GM10248 (cell line): ENCODE results near the gene ANKHD1.

ENCODE experiments used
- CTCF ChIA-PET: fragments of 300-600 bp; sonication (Branson Sonifier 250); formaldehyde crosslinking; extraction: SDS; loops from one replicate; lab custom pipeline; 2021; ENCODE audit warnings: antibody characterized with exemption; lab: Yijun Ruan, JAX
- POLR2A ChIA-PET: fragments of 350-650 bp; sonication (Branson Sonifier 250); formaldehyde crosslinking; extraction: SDS; loops from one replicate; lab custom pipeline; 2020; ENCODE audit warnings: antibody characterized with exemption; lab: Yijun Ruan, JAX
- DNase-seq: peaks from one replicate; pipeline ENCODE4 v3.0.0; 2012; ENCODE audit errors: extremely low spot score
- CTCF ChIP-seq: IDR thresholded peaks from 2 replicates; pipeline ENCODE4 v1.5.1; 2012; ENCODE audit warnings: mild to moderate bottlenecking, low read depth; ENCODE audit errors: extremely low read depth, missing control alignments, control extremely low read depth

The ANKHD1 gene

GRCh38 chr5:140547508-140548299 lies 146.1 kb downstream of the ANKHD1 start, which contains the start of gene EIF4EBP3:
TSS of gene EIF4EBP3 (plus strand) at chr5:140547662. CDS start at chr5:140547738, 76 bp downstream.
- TF ChIP-seq CTCF, result no peak
- ChIA-PET POLR2A (interaction anchor here (0.5 to 3.2 kb wide), 7 partner anchors 10 to 1086 kb away, joined by 3 to 22 read pairs (median 4); partner anchors contain the start of genes APBB3, SLC35A4 and SRA1), CTCF (interaction anchor here (0.8 to 2.5 kb wide), 16 partner anchors 9 to 183 kb away, joined by 3 to 15 read pairs (median 6); partner anchors contain the start of genes ANKHD1, SRA1 and TMCO6)
- DNase-seq, result peak; percentile 90

GRCh38 chr5:140548300-140548688 lies 146.7 kb downstream of the ANKHD1 start:
- CTCF ChIA-PET, result interaction anchor here (0.9 to 2.5 kb wide), 10 partner anchors 8 to 175 kb away, joined by 3 to 15 read pairs (median 8); partner anchors contain the start of genes ANKHD1 and SRA1
- no peak for DNase-seq
- TF ChIP-seq CTCF, result no peak
- POLR2A ChIA-PET, result interaction anchor here (0.8 to 3.2 kb wide), 5 partner anchors 10 to 163 kb away, joined by 3 to 22 read pairs (median 4); partner anchors contain the start of genes APBB3, SLC35A4 and SRA1

GRCh38 chr5:140548791-140549190 lies 147.2 kb downstream of the ANKHD1 start:
- no peak for TF ChIP-seq CTCF
- no peak for DNase-seq
- ChIA-PET CTCF (interaction anchor here (1.4 to 2.4 kb wide), 7 partner anchors 10 to 147 kb away, joined by 4 to 15 read pairs (median 8); partner anchors contain the start of gene ANKHD1), POLR2A (interaction anchor here (0.6 to 3.2 kb wide), 4 partner anchors 13 to 1083 kb away, joined by 3 to 18 read pairs (median 6); partner anchors contain the start of genes APBB3 and SLC35A4)

GRCh38 chr5:140549237-140550144 lies 147.9 kb downstream of the ANKHD1 start:
- POLR2A ChIA-PET, result interaction anchor here (0.6 to 3.2 kb wide), 3 partner anchors 12 to 1083 kb away, joined by 4 to 18 read pairs (median 9); partner anchors contain the start of genes APBB3 and SLC35A4
- CTCF ChIA-PET, result interaction anchor here (1.1 to 2.4 kb wide), 3 partner anchors 10 to 176 kb away, joined by 3 to 15 read pairs (median 4); no protein-coding TSS in a partner anchor
- DNase-seq, result no peak
- TF ChIP-seq CTCF, result no peak

GRCh38 chr5:140550147-140551079 lies 148.8 kb downstream of the ANKHD1 start:
- no peak for DNase-seq
- POLR2A ChIA-PET, result no interaction called here
- CTCF ChIA-PET, result interaction anchor here (1.1 to 1.9 kb wide), 2 partner anchors 85 to 177 kb away, joined by 3 to 6 read pairs; no protein-coding TSS in a partner anchor
- no peak for TF ChIP-seq CTCF
